ENCODE data around the gene MRPL55.
"Not testable (repeated sequence)": the region's sequence is repeated elsewhere in the genome, so short reads cannot be mapped to it uniquely, and the experiment has no call there.

MRPL55 gene

GRCh38 chr1:228114827-228115226 lies 5.7 kb upstream of the MRPL55 start:
- Histone ChIP-seq H3K4me1 (ENCODE audit: insufficient read depth, low read length, poor library complexity, severe bottlenecking) (peaks cover 6% of the 10 kb centered on the region), H3K79me2 (ENCODE audit: insufficient read depth, low read length) (no peaks in the 10 kb centered on the region; the same call in 1 of the 2 replicates), H3K27me3 (ENCODE audit: insufficient read depth, low read length, poor library complexity, severe bottlenecking) (no peaks in the 10 kb centered on the region), H3K9ac (ENCODE audit: low read depth, low read length, poor library complexity, severe bottlenecking) (no peak overlapping the region), H3K9me2 (replicated peaks; ENCODE audit: low read depth, low read length) (no peaks in the 10 kb centered on the region), H3F3A (ENCODE audit: low read depth) (no peaks in the 10 kb centered on the region), H2AFZ (ENCODE audit: low read length) (no peak overlapping the region), H3K4me2 (ENCODE audit: low read depth, low read length, poor library complexity, severe bottlenecking) (no peak overlapping the region), H3K36me3 (ENCODE audit: insufficient read depth, low read length) (no peaks in the 10 kb centered on the region), H3K4me3 (ENCODE audit: low read length, poor library complexity, severe bottlenecking) (no peak overlapping the region), H3K9me3 (ENCODE audit: insufficient read depth, low read depth, low read length) (peaks cover 5% of the 10 kb centered on the region; the same call in 1 of the 2 replicates), H4K20me1 (ENCODE audit: insufficient read depth, low read length, poor library complexity, severe bottlenecking) (no peaks in the 10 kb centered on the region)
- TF ChIP-seq, protein P1, sequence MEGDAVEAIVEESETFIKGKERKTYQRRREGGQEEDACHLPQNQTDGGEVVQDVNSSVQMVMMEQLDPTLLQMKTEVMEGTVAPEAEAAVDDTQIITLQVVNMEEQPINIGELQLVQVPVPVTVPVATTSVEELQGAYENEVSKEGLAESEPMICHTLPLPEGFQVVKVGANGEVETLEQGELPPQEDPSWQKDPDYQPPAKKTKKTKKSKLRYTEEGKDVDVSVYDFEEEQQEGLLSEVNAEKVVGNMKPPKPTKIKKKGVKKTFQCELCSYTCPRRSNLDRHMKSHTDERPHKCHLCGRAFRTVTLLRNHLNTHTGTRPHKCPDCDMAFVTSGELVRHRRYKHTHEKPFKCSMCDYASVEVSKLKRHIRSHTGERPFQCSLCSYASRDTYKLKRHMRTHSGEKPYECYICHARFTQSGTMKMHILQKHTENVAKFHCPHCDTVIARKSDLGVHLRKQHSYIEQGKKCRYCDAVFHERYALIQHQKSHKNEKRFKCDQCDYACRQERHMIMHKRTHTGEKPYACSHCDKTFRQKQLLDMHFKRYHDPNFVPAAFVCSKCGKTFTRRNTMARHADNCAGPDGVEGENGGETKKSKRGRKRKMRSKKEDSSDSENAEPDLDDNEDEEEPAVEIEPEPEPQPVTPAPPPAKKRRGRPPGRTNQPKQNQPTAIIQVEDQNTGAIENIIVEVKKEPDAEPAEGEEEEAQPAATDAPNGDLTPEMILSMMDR (conservative IDR thresholded peaks at IDR 0.05; ENCODE audit: low read length) = no peak
- TF ChIP-seq EZH2phosphoT487 (IDR thresholded peaks at IDR 0.05; ENCODE audit: borderline replicate concordance) = no peak

- no peak overlapping the region for H2AFZ ChIP-seq (ENCODE audit: low read length)
- H3K36me3 ChIP-seq (ENCODE audit: insufficient read depth, low read length) = no peaks in the 10 kb centered on the region
- peaks cover 4% of the 10 kb centered on the region for H4K20me1 ChIP-seq (ENCODE audit: insufficient read depth, low read length, poor library complexity, severe bottlenecking)
- H3F3A ChIP-seq (ENCODE audit: low read depth) = no peaks in the 10 kb centered on the region
- H3K9me2 ChIP-seq (replicated peaks; ENCODE audit: low read depth, low read length) = no peaks in the 10 kb centered on the region
- H3K9ac ChIP-seq (ENCODE audit: low read depth, low read length, poor library complexity, severe bottlenecking) = no peak overlapping the region
- TF ChIP-seq EZH2phosphoT487 (IDR thresholded peaks at IDR 0.05; ENCODE audit: borderline replicate concordance) = no peak
- TF ChIP-seq, protein P1 (conservative IDR thresholded peaks at IDR 0.05; ENCODE audit: low read length) = no peak
- no peak overlapping the region for H3K4me3 ChIP-seq (ENCODE audit: low read length, poor library complexity, severe bottlenecking)
- H3K9me3 ChIP-seq (ENCODE audit: insufficient read depth, low read depth, low read length) = no peaks in the 10 kb centered on the region
- no peaks in the 10 kb centered on the region for H3K27me3 ChIP-seq (ENCODE audit: insufficient read depth, low read length, poor library complexity, severe bottlenecking)
- H3K4me1 ChIP-seq (ENCODE audit: insufficient read depth, low read length, poor library complexity, severe bottlenecking) = peaks cover 16% of the 10 kb centered on the region
- H3K4me2 ChIP-seq (ENCODE audit: low read depth, low read length, poor library complexity, severe bottlenecking) = no peak overlapping the region
- H3K79me2 ChIP-seq (ENCODE audit: insufficient read depth, low read length) = peaks cover 15% of the 10 kb centered on the region
These were observed 3.5 kb upstream of the MRPL55 start for GRCh38 chr1:228112617-228113016.

GRCh38 chr1:228112167-228112566 lies 3.1 kb upstream of the MRPL55 start:
- peaks cover 4% of the 10 kb centered on the region for H4K20me1 ChIP-seq (ENCODE audit: insufficient read depth, low read length, poor library complexity, severe bottlenecking)
- no peaks in the 10 kb centered on the region for H3K9me2 ChIP-seq (replicated peaks; ENCODE audit: low read depth, low read length)
- no peaks in the 10 kb centered on the region for H3K9me3 ChIP-seq (ENCODE audit: insufficient read depth, low read depth, low read length)
- H3K4me2 ChIP-seq (ENCODE audit: low read depth, low read length, poor library complexity, severe bottlenecking) = no peak overlapping the region
- H2AFZ ChIP-seq (ENCODE audit: low read length) = no peak overlapping the region
- TF ChIP-seq, protein P1 (conservative IDR thresholded peaks at IDR 0.05; ENCODE audit: low read length) = no peak
- TF ChIP-seq EZH2phosphoT487 (IDR thresholded peaks at IDR 0.05; ENCODE audit: borderline replicate concordance) = no peak
- H3K27me3 ChIP-seq (ENCODE audit: insufficient read depth, low read length, poor library complexity, severe bottlenecking) = no peaks in the 10 kb centered on the region
- H3K4me1 ChIP-seq (ENCODE audit: insufficient read depth, low read length, poor library complexity, severe bottlenecking) = peaks cover 16% of the 10 kb centered on the region
- H3K4me3 ChIP-seq (ENCODE audit: low read length, poor library complexity, severe bottlenecking) = no peak overlapping the region
- peaks cover 20% of the 10 kb centered on the region for H3K79me2 ChIP-seq (ENCODE audit: insufficient read depth, low read length)
- H3K36me3 ChIP-seq (ENCODE audit: insufficient read depth, low read length) = no peaks in the 10 kb centered on the region
- H3F3A ChIP-seq (ENCODE audit: low read depth) = no peaks in the 10 kb centered on the region
- no peak overlapping the region for H3K9ac ChIP-seq (ENCODE audit: low read depth, low read length, poor library complexity, severe bottlenecking)

GRCh38 chr1:228111315-228111714 lies 2.2 kb upstream of the MRPL55 start:
- not testable (repeated sequence) for H4K20me1 ChIP-seq (ENCODE audit: insufficient read depth, low read length, poor library complexity, severe bottlenecking); H3K4me2 ChIP-seq (ENCODE audit: low read depth, low read length, poor library complexity, severe bottlenecking); H2AFZ ChIP-seq (ENCODE audit: low read length); H3F3A ChIP-seq (ENCODE audit: low read depth); H3K27me3 ChIP-seq (ENCODE audit: insufficient read depth, low read length, poor library complexity, severe bottlenecking); H3K9ac ChIP-seq (ENCODE audit: low read depth, low read length, poor library complexity, severe bottlenecking); H3K36me3 ChIP-seq (ENCODE audit: insufficient read depth, low read length); H3K9me2 ChIP-seq (replicated peaks; ENCODE audit: low read depth, low read length); H3K4me3 ChIP-seq (ENCODE audit: low read length, poor library complexity, severe bottlenecking); H3K9me3 ChIP-seq (ENCODE audit: insufficient read depth, low read depth, low read length)
- Histone ChIP-seq H3K4me1 (ENCODE audit: insufficient read depth, low read length, poor library complexity, severe bottlenecking) (peaks cover 16% of the 10 kb centered on the region), H3K79me2 (ENCODE audit: insufficient read depth, low read length) (peaks cover 20% of the 10 kb centered on the region)
